HEK293 (cell line): ENCODE measurements around the gene VASP.

Experiments used
- FEZF1 ChIP-seq: fragments of 450-650 bp; formaldehyde crosslinking; IDR thresholded peaks from 2 replicates; pipeline ENCODE4 v1.5.1; 2016; ENCODE audit warnings: missing biosample characterization, missing genetic modification characterization
- GLI2 ChIP-seq: fragments of 450-650 bp; formaldehyde crosslinking; IDR thresholded peaks from 2 replicates; pipeline ENCODE4; 2017; ENCODE audit warnings: missing biosample characterization, missing genetic modification characterization, low read depth, borderline replicate concordance
- HOXA7 ChIP-seq: sonication (generic); formaldehyde crosslinking; IDR thresholded peaks from 2 replicates; pipeline ENCODE4 v1.8.1; 2022; ENCODE audit warnings: missing genetic modification reagents, borderline replicate concordance
- KLF8 ChIP-seq: fragments of 450-650 bp; formaldehyde crosslinking; IDR thresholded peaks from 2 replicates; pipeline ENCODE4 v1.5.1; 2016; ENCODE audit warnings: missing biosample characterization, missing genetic modification characterization
- KLF9 ChIP-seq: fragments of 450-650 bp; formaldehyde crosslinking; IDR thresholded peaks from 2 replicates; pipeline ENCODE4 v1.5.1; 2016; ENCODE audit warnings: missing biosample characterization, missing genetic modification characterization, low read depth
- OSR2 ChIP-seq: fragments of 450-650 bp; formaldehyde crosslinking; IDR thresholded peaks from 2 replicates; pipeline ENCODE4 v1.5.1; 2016; ENCODE audit warnings: missing biosample characterization, missing genetic modification characterization
- PRDM1 ChIP-seq: fragments of 450-650 bp; formaldehyde crosslinking; IDR thresholded peaks from 2 replicates; pipeline ENCODE4; 2016; ENCODE audit warnings: missing biosample characterization, missing genetic modification characterization
- SP3 ChIP-seq: fragments of 450-650 bp; formaldehyde crosslinking; IDR thresholded peaks from 2 replicates; pipeline ENCODE4 v1.5.1; 2016; ENCODE audit warnings: missing biosample characterization, missing genetic modification characterization
- TRIM28 ChIP-seq: IDR thresholded peaks from 2 replicates; pipeline ENCODE4 v1.6.1; 2011; ENCODE audit warnings: low read length, control low read depth, borderline replicate concordance
- ZFP69B ChIP-seq: fragments of 450-650 bp; formaldehyde crosslinking; IDR thresholded peaks from 2 replicates; pipeline ENCODE4 v1.5.1; 2016; ENCODE audit warnings: missing biosample characterization, missing genetic modification characterization
- ZIC2 ChIP-seq: fragments of 450-650 bp; formaldehyde crosslinking; IDR thresholded peaks from 2 replicates; pipeline ENCODE4 v1.5.1; 2016; ENCODE audit warnings: missing biosample characterization, missing genetic modification characterization
- ZNF140 ChIP-seq: fragments of 450-650 bp; formaldehyde crosslinking; IDR thresholded peaks from 2 replicates; pipeline ENCODE4 v1.5.1; 2016; ENCODE audit warnings: missing biosample characterization, missing genetic modification characterization
- ZNF174 ChIP-seq: fragments of 450-650 bp; formaldehyde crosslinking; IDR thresholded peaks from 2 replicates; pipeline ENCODE4 v1.5.0; 2017; ENCODE audit warnings: missing biosample characterization, mild to moderate bottlenecking, missing genetic modification characterization
- ZNF2 ChIP-seq: fragments of 450-650 bp; formaldehyde crosslinking; IDR thresholded peaks from 2 replicates; pipeline ENCODE4 v1.5.1; 2016; ENCODE audit warnings: missing biosample characterization, missing genetic modification characterization
- ZNF266 ChIP-seq: fragments of 450-650 bp; formaldehyde crosslinking; IDR thresholded peaks from 2 replicates; pipeline ENCODE4 v1.5.1; 2016; ENCODE audit warnings: missing biosample characterization, missing genetic modification characterization, low read depth
- ZNF335 ChIP-seq: fragments of 450-650 bp; formaldehyde crosslinking; conservative IDR thresholded peaks from 2 replicates; pipeline ENCODE4 v1.5.1; 2016; ENCODE audit warnings: missing biosample characterization, missing genetic modification characterization
- ZNF548 ChIP-seq: fragments of 450-650 bp; formaldehyde crosslinking; IDR thresholded peaks from 2 replicates; pipeline ENCODE4 v1.5.1; 2016; ENCODE audit warnings: missing biosample characterization, missing genetic modification characterization
- ZNF585B ChIP-seq: fragments of 450-650 bp; formaldehyde crosslinking; IDR thresholded peaks from 2 replicates; pipeline ENCODE4 v1.5.1; 2016; ENCODE audit warnings: missing biosample characterization, missing genetic modification characterization
- ZNF629 ChIP-seq: fragments of 450-650 bp; formaldehyde crosslinking; IDR thresholded peaks from 2 replicates; pipeline ENCODE4 v1.5.1; 2017; ENCODE audit warnings: missing biosample characterization, missing genetic modification characterization
- ZNF660 ChIP-seq: fragments of 450-650 bp; IDR thresholded peaks from 2 replicates; pipeline ENCODE4 v1.5.1; 2018; ENCODE audit warnings: missing biosample characterization, mild to moderate bottlenecking, missing genetic modification characterization
- ZNF664 ChIP-seq: fragments of 450-650 bp; formaldehyde crosslinking; IDR thresholded peaks from 2 replicates; pipeline ENCODE4 v1.5.1; 2016; ENCODE audit warnings: missing biosample characterization, missing genetic modification characterization
- ZNF776 ChIP-seq: fragments of 450-650 bp; formaldehyde crosslinking; IDR thresholded peaks from 2 replicates; pipeline ENCODE4 v1.5.0; 2017; ENCODE audit warnings: missing biosample characterization, missing genetic modification characterization, borderline replicate concordance
- ZXDB ChIP-seq: fragments of 450-650 bp; formaldehyde crosslinking; IDR thresholded peaks from 2 replicates; pipeline ENCODE4 v1.5.1; 2016; ENCODE audit warnings: missing biosample characterization, missing genetic modification characterization
- TF ChIP-seq, protein P1 (sequence below): fragments of 450-650 bp; formaldehyde crosslinking; IDR thresholded peaks from 2 replicates; pipeline ENCODE4 v1.5.0; 2017; ENCODE audit warnings: missing biosample characterization, missing genetic modification characterization, borderline replicate concordance
- TF ChIP-seq, protein P2 (sequence below): fragments of 450-650 bp; formaldehyde crosslinking; IDR thresholded peaks from 2 replicates; pipeline ENCODE4 v1.5.1; 2016; ENCODE audit warnings: missing biosample characterization, missing genetic modification characterization
- TF ChIP-seq, protein P3 (sequence below): fragments of 450-650 bp; formaldehyde crosslinking; IDR thresholded peaks from 2 replicates; pipeline ENCODE4 v1.5.1; 2016; ENCODE audit warnings: missing biosample characterization, missing genetic modification characterization, borderline replicate concordance
- TF ChIP-seq, protein P4 (sequence below): fragments of 450-650 bp; formaldehyde crosslinking; IDR thresholded peaks from 2 replicates; pipeline ENCODE4 v1.5.1; 2016; ENCODE audit warnings: missing biosample characterization, missing genetic modification characterization
- TF ChIP-seq, protein P5 (sequence below): fragments of 450-650 bp; formaldehyde crosslinking; IDR thresholded peaks from 2 replicates; pipeline ENCODE4 v1.5.1; 2016; ENCODE audit warnings: missing biosample characterization, missing genetic modification characterization
- TF ChIP-seq, protein P6 (sequence below): fragments of 450-650 bp; formaldehyde crosslinking; IDR thresholded peaks from 2 replicates; pipeline ENCODE4 v1.5.1; 2016; ENCODE audit warnings: missing biosample characterization, missing genetic modification characterization

The VASP gene

DNA sequence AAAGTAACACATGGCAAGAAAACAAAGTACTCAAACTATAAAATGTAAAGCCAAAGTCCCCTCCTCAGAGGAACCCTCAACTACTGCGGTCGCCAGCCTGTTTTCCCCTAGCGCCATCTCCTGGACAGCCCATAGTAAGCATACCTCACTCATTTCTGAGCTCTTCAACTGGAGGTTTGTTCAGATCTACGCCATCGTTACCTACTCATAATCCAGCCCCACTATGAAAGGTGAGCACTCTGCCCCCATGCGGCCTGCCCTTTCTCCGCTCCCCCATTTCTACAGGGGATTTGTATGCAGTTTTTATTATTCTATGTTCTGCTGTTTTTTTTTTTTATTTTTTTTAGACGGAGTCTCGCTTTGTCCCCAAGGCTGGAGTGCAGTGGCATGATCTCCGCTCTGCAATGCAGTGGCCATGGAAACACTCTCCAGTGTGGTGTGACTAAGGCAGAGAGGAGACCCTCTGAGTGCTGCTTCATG, 51.2 kb downstream of the VASP start (continued):
- TF ChIP-seq ZNF140 (tag by site-specific recombination) (no peak), SP3 (no peak), ZNF266 (no peak), FEZF1 (tag by site-specific recombination) (no peak), KLF8 (tag by site-specific recombination) (no peak), OSR2 (tag by site-specific recombination) (no peak), ZNF548 (tag by site-specific recombination) (no peak), ZNF174 (tag by site-specific recombination) (no peak), ZNF664 (tag by site-specific recombination) (no peak), ZNF776 (no peak), TRIM28 (no peak), ZIC2 (tag by site-specific recombination) (no peak), ZNF2 (tag by site-specific recombination) (peak; percentile 90), HOXA7 (CRISPR knock-in tag) (no peak), ZFP69B (tag by site-specific recombination) (no peak), PRDM1 (no peak), ZNF585B (no peak), ZNF335 (tag by site-specific recombination) (peak; percentile 12; the same call in 1 of the 2 replicates), ZXDB (0 out of 2 replicates have a peak, but pooled peaks have one; percentile 18), GLI2 (tag by site-specific recombination) (no peak), ZNF629 (peak; percentile 27; the same call in 1 of the 2 replicates), ZNF660 (tag by site-specific recombination) (peak; percentile 63), KLF9 (tag by site-specific recombination) (peak; percentile 48; the same call in 1 of the 2 replicates)
- TF ChIP-seq, protein P1, sequence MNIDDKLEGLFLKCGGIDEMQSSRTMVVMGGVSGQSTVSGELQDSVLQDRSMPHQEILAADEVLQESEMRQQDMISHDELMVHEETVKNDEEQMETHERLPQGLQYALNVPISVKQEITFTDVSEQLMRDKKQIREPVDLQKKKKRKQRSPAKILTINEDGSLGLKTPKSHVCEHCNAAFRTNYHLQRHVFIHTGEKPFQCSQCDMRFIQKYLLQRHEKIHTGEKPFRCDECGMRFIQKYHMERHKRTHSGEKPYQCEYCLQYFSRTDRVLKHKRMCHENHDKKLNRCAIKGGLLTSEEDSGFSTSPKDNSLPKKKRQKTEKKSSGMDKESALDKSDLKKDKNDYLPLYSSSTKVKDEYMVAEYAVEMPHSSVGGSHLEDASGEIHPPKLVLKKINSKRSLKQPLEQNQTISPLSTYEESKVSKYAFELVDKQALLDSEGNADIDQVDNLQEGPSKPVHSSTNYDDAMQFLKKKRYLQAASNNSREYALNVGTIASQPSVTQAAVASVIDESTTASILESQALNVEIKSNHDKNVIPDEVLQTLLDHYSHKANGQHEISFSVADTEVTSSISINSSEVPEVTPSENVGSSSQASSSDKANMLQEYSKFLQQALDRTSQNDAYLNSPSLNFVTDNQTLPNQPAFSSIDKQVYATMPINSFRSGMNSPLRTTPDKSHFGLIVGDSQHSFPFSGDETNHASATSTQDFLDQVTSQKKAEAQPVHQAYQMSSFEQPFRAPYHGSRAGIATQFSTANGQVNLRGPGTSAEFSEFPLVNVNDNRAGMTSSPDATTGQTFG (tag by site-specific recombination) = no peak
- TF ChIP-seq, protein P2, sequence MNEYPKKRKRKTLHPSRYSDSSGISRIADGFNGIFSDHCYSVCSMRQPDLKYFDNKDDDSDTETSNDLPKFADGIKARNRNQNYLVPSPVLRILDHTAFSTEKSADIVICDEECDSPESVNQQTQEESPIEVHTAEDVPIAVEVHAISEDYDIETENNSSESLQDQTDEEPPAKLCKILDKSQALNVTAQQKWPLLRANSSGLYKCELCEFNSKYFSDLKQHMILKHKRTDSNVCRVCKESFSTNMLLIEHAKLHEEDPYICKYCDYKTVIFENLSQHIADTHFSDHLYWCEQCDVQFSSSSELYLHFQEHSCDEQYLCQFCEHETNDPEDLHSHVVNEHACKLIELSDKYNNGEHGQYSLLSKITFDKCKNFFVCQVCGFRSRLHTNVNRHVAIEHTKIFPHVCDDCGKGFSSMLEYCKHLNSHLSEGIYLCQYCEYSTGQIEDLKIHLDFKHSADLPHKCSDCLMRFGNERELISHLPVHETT (tag by site-specific recombination) = no peak
- TF ChIP-seq, protein P3, sequence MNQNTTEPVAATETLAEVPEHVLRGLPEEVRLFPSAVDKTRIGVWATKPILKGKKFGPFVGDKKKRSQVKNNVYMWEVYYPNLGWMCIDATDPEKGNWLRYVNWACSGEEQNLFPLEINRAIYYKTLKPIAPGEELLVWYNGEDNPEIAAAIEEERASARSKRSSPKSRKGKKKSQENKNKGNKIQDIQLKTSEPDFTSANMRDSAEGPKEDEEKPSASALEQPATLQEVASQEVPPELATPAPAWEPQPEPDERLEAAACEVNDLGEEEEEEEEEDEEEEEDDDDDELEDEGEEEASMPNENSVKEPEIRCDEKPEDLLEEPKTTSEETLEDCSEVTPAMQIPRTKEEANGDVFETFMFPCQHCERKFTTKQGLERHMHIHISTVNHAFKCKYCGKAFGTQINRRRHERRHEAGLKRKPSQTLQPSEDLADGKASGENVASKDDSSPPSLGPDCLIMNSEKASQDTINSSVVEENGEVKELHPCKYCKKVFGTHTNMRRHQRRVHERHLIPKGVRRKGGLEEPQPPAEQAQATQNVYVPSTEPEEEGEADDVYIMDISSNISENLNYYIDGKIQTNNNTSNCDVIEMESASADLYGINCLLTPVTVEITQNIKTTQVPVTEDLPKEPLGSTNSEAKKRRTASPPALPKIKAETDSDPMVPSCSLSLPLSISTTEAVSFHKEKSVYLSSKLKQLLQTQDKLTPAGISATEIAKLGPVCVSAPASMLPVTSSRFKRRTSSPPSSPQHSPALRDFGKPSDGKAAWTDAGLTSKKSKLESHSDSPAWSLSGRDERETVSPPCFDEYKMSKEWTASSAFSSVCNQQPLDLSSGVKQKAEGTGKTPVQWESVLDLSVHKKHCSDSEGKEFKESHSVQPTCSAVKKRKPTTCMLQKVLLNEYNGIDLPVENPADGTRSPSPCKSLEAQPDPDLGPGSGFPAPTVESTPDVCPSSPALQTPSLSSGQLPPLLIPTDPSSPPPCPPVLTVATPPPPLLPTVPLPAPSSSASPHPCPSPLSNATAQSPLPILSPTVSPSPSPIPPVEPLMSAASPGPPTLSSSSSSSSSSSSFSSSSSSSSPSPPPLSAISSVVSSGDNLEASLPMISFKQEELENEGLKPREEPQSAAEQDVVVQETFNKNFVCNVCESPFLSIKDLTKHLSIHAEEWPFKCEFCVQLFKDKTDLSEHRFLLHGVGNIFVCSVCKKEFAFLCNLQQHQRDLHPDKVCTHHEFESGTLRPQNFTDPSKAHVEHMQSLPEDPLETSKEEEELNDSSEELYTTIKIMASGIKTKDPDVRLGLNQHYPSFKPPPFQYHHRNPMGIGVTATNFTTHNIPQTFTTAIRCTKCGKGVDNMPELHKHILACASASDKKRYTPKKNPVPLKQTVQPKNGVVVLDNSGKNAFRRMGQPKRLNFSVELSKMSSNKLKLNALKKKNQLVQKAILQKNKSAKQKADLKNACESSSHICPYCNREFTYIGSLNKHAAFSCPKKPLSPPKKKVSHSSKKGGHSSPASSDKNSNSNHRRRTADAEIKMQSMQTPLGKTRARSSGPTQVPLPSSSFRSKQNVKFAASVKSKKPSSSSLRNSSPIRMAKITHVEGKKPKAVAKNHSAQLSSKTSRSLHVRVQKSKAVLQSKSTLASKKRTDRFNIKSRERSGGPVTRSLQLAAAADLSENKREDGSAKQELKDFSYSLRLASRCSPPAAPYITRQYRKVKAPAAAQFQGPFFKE (tag by site-specific recombination) = no peak
- TF ChIP-seq, protein P4, sequence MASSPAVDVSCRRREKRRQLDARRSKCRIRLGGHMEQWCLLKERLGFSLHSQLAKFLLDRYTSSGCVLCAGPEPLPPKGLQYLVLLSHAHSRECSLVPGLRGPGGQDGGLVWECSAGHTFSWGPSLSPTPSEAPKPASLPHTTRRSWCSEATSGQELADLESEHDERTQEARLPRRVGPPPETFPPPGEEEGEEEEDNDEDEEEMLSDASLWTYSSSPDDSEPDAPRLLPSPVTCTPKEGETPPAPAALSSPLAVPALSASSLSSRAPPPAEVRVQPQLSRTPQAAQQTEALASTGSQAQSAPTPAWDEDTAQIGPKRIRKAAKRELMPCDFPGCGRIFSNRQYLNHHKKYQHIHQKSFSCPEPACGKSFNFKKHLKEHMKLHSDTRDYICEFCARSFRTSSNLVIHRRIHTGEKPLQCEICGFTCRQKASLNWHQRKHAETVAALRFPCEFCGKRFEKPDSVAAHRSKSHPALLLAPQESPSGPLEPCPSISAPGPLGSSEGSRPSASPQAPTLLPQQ (tag by site-specific recombination) = no peak
- TF ChIP-seq, protein P5, sequence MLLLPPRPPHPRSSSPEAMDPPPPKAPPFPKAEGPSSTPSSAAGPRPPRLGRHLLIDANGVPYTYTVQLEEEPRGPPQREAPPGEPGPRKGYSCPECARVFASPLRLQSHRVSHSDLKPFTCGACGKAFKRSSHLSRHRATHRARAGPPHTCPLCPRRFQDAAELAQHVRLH (tag by site-specific recombination) = no peak
- TF ChIP-seq, protein P6, sequence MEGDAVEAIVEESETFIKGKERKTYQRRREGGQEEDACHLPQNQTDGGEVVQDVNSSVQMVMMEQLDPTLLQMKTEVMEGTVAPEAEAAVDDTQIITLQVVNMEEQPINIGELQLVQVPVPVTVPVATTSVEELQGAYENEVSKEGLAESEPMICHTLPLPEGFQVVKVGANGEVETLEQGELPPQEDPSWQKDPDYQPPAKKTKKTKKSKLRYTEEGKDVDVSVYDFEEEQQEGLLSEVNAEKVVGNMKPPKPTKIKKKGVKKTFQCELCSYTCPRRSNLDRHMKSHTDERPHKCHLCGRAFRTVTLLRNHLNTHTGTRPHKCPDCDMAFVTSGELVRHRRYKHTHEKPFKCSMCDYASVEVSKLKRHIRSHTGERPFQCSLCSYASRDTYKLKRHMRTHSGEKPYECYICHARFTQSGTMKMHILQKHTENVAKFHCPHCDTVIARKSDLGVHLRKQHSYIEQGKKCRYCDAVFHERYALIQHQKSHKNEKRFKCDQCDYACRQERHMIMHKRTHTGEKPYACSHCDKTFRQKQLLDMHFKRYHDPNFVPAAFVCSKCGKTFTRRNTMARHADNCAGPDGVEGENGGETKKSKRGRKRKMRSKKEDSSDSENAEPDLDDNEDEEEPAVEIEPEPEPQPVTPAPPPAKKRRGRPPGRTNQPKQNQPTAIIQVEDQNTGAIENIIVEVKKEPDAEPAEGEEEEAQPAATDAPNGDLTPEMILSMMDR (tag by site-specific recombination) = peak; percentile 92
